Measurements from ENCODE around the gene KCNJ10.
"Not testable (repeated sequence)": the region's sequence is repeated elsewhere in the genome, so short reads cannot be mapped to it uniquely, and the experiment has no call there.

The KCNJ10 gene

GRCh38 chr1:160069460-160070231, at the start of gene KCNJ10:
Gene KCNJ10 (minus strand): TSS chr1:160070160. CDS start chr1:160042532, 27,628 bp downstream.
- no peak for DNase-seq (ENCODE audit: low read depth)

- DNase-seq (ENCODE audit: low read depth), result no peak
Observed at GRCh38 chr1:160118928-160119327, 49.0 kb upstream of the KCNJ10 start.

DNA sequence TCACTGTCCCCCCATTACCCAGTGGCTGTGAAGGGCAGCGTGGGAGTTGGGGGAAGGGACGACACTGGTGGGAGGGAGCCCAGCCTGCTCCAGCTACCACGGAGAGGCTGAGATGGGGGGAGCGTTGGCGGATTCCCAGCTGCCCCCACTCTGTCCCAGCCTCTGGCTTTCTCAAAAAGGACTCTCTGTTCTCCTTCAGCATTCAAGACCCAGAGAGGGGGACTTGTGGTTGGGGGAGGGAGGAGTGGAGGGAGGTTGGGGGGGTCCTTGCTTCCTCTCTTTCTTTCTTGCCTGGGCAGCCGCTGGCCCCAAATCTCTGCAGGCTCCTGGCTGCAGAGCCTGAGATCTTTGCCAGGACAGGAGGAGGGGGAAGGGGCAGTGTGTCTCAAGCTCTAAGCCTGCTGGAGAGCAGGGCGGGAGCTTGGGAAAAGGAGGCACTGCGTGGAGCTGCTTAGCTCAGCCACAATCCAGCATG, 47.8 kb upstream of the KCNJ10 start:
- DNase-seq (ENCODE audit: low read depth), result no peak

- DNase-seq (ENCODE audit: low read depth), result no peak
Observed at GRCh38 chr1:160117300-160117699, 47.3 kb upstream of the KCNJ10 start.

DNA sequence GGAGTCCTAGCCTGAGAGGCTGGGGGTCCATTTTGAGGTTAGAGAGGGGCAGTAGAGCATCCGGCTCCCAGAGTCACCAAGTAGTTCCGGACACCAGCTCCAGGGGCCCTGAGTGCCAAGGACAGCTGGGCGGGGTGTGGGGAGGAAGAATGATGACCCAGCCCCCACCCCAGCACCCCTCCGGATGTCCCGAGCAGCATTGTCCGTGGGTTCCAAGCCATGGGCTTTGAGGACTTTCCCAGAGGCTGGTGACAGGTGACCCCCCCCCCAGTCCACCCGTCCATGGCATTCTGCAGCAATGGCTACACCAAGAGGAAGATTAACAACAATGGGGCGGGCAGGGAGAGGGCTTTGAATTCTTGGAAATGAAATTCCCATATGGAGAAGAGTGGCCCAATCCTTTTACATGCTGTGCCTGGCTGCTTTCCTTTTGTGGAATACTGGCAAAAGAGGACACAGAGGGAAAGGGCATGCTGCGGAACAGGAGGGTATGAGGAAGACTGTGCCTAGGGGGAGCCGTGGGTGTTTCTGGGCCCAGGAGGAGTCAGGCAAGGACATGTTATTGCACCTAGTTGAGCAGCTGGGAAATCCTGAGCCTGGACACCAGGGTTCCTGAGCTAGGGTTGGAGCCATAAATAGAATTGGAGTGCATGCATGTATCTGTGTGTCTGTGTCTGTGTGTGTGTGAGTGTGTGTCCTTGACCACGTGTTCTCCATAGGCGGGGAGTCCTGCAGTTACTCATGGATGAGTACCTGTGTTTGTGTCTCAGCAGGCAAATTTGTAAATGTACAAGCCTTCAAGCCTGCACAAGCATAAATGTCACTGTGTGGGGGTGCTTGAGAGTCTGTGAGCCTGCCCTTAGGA, 46.6 kb upstream of the KCNJ10 start:
- no peak for DNase-seq (ENCODE audit: low read depth)

DNA sequence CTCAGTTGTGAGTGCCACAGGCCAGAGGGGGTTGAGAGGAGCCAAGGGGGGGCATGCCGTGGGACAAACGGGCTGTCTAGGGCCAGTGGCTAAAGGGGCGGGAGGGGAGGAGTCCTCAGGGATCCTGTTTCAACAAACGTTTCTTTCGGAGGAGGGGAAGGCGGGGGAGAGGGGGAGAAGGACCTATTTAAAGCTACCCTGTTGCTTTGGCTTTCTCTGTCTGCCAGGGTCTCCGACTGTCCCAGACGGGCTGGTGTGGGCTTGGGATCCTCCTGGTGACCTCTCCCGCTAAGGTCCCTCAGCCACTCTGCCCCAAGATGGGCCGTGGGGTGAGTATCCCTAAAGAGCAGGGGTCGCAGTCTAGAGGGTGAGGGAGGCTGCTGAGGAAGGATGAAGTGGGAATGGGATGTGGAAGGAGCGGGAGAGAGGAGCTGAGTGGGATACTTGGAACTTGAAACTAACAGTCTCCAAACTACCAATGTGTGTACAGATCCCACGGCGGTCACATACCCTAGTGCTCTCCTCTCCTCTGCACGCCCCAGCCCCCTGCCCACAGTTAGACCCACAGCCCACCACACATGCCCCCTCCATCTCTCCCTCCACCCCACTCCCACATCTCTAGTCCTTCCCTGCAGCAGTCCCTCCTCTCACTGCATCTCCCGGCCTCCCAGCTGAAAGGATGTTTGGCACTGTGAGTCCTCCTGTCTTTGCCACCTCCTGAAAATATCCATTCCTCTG, 45.8 kb upstream of the KCNJ10 start, which contains the start of gene ATP1A2:
Gene ATP1A2, plus strand, starts transcription at position 215 of the 738 bp plus-strand sequence. Its CDS starts 103 bp downstream, at position 318.
- no peak for DNase-seq (ENCODE audit: low read depth)

- no peak for DNase-seq (ENCODE audit: low read depth)
Observed at GRCh38 chr1:160114085-160114484, 44.1 kb upstream of the KCNJ10 start.

DNA sequence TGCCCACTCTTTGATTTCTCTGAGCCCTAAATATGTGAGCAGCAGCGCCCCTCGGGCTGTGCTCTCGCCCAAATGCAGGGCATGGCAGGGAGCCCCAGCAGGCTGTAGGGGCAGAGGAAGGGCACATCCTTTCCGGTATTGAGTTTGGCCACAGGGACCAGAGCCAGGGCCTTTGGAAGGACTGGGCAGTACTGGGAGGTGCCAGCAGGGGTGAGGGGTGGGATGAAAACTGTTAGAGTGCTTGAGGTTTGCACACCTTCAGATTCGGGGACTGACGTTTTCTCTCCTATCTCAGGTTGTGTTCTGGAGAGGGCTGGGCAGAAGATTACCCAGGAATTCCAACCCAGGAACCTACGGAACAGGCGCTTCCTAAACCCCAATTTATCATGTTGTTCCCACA, 43.4 kb upstream of the KCNJ10 start:
- DNase-seq (ENCODE audit: low read depth), result no peak

DNA sequence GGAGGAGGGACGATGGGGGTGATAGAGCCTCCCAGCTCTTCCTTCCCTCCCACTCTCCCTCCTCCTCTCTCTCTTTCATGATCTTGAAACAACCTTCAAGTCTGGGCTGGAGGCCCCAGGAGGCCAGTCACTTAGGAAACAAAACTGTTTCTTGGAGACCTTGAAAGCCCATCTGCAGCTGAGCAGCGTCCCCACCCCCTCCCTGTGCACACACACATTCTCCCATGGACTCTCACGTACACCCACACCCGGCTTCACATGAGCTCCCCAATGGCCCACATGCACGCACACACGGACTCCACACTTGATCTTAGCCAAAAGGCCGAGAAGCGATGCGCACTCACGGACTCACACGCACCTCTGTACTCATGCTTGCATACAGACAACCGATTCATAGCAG, 42.4 kb upstream of the KCNJ10 start:
- DNase-seq (ENCODE audit: low read depth), result no peak

- not testable (repeated sequence) for DNase-seq (ENCODE audit: low read depth)
Observed at GRCh38 chr1:160111462-160111861, 41.5 kb upstream of the KCNJ10 start.

DNA sequence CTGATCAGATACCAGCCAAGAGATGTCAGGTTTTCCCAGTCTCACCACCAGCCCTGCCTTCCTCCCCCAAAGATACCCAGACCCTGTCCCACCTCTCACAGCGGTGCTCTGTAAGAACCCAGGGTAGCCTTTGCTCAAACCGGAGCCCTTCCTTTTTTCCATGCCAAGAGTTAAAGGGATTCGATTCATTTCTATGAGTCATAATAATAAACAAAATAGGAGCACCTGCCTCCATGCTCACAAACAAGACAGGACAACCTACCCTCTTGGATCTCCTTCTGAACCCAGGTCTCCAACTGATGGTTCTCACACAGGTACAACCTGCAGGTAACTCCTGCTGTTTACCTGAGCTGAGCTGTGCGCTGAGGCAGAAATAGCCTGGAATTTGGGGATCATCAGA, 39.7 kb upstream of the KCNJ10 start:
- no peak for DNase-seq (ENCODE audit: low read depth)

DNA sequence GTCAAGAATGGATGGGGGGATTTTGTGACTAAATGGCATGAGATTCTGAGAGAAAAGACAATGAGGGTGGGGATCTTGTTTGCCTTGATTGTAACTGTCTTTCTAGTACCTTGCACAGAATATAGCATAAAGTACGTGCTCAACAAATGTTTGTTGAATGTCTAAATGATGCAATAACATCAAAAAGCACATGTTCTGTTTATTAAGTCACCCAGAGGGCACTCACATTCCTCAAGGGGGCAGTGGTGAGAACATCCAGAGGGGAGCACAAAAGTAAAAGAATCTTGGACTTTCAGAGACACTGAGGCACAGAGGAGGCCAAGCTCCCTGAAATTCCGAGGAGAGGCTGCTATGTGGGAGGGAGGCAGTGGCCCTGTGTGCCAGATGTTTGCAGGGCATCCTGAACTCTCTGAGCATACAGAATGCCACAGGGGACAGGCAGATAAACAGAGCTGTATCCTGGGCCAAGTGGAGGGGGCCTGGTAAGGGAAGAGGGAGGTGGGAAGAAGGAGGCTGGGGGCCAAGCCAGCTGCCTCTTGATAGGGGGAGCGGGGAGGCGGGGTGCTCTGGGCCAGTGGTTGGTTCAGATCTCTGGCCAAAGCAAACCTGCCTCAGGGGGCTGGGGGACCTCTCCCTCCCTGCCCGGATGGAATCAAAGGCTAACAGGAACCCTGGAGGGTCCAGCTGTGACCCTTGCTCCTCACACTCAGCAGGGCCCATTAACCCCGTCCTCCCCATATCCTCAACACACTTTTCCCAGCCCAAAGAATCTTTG, 39.1 kb upstream of the KCNJ10 start:
- no peak for DNase-seq (ENCODE audit: low read depth)

DNA sequence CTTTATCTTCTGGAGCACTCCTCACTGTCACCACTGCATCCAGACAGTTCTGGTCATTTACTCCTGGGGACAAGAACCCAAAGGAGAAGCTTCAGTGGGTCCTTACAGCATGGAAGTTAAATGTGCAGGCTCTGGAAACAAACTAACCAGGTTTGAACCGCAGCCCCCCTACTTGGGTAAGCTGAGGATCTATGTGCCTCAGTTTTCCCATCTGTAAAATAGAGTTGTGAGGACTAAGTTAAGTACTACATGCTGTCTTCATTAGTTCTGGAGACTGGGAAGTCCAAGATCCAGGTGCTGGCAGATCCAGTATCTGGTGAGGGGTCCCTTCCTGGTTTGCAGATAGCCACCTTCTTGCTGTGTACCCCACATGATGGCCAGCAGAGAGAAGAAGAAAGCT, 37.6 kb upstream of the KCNJ10 start:
- DNase-seq (ENCODE audit: low read depth), result no peak

- no peak for DNase-seq (ENCODE audit: low read depth)
Observed at GRCh38 chr1:160105155-160105554, 35.2 kb upstream of the KCNJ10 start.

DNA sequence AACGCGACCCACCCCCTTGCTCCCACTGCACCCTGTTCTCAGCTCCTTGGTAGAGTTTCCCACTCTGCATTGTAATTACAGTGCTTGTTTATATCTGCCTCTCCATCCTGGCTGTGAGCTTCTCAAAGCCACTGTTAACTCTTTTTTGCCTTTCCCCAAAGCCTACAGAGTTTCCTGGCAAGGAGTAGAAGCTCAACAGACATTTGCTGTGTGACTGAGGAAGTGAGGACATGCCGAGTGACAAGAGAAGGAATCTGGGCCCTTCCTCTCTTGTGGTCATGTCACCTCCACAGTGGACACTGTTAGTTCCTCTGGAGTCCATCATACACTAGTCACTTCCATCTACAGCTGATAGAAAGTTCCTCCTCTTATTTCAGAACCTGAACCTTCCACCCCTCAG, 34.5 kb upstream of the KCNJ10 start:
- no peak for DNase-seq (ENCODE audit: low read depth)

DNA sequence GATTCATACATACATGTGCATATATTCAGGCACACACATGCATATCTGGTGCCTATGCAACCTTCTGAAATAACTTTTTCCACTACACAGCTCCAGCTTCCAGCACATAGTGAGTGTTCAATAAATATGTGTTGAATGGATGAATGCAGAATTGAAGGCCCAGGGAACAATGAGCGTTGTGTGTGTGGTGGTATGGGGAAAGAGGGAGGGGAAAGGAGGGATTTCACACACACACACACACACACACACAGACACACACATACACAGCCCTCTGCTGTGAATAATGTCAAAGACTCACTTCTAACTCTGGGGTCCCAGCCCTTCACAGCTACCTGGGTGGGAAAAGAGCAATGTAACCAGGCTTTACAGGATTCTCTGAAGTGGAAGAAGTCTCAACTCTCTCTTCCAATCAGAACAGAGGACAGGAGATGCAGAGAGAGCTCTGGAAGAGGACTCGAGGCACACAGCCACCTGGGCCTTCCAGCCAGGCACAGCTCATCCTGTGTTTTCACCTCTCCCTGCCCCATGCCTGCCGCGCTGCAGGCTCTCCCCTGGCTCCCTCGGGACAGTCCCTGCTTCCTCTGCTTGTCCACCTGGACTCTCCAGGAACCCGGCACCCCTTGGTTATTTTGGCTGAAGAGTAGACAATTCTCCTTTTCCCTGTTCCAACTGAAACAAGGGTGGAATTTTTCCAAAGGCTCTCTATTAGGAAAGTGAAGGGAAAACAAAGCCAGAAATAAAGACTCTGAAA, 33.9 kb upstream of the KCNJ10 start:
- no peak for DNase-seq (ENCODE audit: low read depth)

- DNase-seq (ENCODE audit: low read depth), result no peak
Observed at GRCh38 chr1:160101717-160102522, 32.0 kb upstream of the KCNJ10 start.

DNA sequence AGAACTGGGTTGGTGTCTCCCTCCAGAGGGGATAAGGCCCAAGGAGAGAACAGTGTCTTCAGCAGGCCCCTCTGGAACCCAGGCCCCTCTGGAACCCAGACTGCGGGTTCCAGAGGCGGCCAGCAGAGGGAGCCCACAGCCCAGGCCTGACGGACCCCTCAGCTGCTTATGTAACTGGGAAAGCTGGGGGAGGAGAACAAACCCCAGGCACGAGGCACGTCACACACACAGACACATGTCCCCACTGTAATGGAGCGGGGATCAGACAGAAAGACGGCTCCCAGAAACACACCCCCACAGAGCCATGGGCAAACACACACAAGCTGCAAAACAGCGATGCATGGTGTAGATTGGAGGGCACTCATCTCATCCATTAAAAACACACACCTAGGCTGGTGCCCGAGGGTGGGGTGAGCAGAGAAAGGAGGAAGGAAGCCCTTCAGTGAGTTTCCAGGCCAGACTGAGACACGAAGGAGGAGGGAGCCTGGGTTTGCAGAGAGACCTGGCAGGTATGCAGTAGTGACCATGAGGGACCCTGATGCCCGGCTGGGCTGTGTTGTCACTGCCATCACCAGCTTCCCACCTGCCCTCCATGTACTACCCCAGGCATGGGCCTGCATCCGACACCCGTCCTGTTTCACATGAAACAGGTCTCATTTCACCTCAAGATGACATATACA, 31.2 kb upstream of the KCNJ10 start:
- peak; percentile 54 for DNase-seq (ENCODE audit: low read depth)

GRCh38 chr1:160099716-160100375, 29.9 kb upstream of the KCNJ10 start:
- DNase-seq (ENCODE audit: low read depth), result no peak

Measured in stimulated activated CD8-positive, alpha-beta memory T cell treated with anti-CD3 and anti-CD28 coated beads, Interleukin-12 subunit alpha, Interleukin-12 subunit beta, amount 100 ng/mL, for 4 hours (primary cell).